ENCODE measurements around the gene HOXB6.
A peak's percentile ranks its signal among the peaks of the same experiment; 100 is the strongest.

The HOXB6 gene

DNA sequence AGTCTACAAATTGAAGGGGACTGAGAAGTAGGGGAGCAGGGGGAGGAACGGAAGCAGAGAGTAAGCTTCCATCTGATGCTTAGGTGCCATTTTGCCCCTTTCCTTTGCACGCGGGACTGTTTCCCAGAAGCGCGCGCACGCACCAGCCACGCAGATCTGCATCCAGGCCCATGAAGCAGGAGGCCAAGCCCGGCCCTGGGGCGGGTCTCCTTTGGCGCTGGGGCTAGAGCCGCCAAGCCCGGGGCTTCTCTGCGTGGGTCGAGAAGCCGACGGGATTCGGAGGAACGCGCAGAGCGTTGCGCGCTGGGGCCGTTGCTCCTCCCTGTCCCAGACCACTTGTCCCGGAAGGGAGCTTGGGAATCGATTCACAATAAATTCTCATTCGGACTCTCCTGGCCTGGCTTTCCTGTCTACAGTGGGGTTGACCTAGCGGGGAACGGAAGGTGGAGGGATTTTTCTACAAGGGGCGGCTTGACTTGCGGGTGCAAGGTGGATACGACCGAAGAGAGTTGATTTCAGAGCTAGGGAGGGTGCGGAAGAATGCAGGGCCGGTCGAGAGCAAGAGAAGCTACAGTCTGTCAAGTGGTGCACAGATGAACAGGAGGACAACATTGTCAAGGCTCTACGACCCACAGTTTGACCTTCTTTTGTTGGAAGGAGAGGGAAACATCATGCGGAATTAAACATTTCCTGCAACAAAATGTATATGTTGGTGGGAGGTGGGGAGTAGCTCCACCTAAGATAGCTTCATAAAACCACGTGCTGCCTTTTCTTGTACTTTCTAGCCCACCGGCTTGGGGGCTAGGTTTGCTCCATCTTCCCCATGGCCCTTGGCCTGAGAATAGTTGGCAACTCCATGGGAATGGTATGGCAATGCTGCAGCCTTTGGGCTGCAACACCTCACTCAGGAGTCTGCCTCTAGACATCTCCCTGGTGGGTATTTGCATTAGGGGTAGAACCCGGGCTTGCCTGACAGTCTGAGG lies 16.9 kb upstream of the HOXB6 start:
- DNase-seq: no peak

DNA sequence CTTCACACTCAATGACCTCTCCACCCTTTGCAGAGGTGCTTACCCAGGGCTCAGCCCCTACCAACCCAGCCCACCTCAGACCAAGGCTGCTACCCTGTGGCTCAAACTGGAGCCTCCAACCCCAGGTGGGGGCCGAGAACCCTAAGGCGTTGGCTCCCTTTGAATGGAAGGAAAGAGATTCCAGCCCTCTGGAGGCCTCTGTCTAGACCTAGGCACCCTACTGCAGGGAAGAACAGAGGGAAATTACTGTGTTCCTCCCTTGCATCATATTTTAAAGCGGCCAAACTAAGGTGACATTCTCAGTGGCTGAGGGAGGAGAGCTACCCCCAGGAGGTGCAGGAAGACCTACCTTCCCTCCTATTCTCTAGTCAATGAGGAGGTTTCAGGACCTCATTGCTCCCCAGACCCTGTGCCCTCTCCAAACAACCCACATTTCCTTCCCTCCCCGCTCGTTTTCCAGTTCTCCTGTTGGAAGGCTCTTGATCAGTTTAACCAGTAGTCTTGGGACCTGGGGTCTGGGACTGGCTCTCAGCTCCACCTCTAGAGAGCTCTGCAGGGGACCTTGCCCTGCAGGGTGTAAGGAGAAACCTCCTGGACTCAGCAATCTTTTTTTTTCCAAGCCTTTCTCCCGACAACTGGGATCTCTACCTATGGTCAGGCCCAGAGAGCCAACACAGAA lies 15.8 kb upstream of the HOXB6 start:
- no peak for DNase-seq

DNA sequence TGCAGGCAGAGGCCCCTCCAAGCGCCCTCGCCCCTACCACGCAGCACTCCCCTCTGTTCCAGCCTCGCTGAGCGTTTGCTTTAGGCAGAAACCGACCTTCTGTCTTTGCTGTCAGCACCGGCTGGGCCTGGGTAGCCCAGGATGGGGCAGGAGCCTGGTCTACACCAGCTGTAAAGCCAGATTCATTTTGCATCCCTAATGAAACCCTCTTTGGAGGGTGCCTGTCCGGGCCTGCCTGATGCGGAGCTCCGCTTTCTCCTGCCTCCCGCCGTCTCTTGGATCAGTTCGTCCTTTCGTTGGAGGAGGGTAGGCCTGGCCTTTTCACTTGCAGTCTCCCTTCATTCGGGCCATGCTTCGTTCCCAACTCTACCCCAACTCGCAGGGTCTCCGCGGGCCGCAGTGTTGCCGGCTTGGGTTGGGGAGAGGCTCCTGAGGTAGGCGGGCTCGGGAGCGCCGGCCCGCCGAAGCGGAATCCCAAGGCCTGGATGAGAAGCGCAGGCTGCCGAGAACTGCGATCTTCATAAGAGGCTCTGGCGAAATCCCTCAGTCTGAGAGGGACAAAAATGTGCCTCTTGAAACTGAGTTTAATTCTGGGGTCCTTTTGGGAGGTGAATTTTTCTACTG lies 15.2 kb upstream of the HOXB6 start:
- no peak for DNase-seq

DNA sequence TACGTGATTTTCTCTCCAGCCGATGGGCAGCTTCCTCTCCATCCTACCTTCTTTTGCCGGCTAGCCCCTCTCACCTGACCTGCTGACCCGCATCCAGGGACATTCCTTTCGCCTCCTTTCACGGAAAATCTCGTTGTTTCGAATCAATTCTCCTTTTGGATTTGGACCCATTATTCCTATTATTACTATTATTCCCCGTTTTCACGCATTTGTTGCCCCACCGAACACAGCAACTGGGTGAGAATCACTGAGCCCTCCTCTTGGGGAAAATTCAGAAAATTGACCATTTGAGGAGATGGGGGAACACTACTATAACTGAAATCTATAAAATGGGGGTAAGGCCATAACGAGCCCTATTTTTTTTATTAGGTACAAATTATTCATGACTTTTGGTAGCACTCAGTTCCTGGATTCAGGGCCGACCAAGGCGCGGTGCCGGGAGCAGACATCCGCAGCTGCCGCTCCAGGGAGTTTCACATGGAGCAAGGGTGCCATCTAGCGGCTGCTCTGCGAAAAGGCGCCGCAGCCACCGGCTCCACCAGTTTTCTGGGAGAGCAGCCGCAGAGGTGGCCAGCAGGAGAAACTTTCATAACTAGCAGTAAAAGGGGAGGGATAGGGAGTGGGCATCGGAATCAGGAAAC lies 13.6 kb upstream of the HOXB6 start:
- peak; percentile 96 for DNase-seq

DNA sequence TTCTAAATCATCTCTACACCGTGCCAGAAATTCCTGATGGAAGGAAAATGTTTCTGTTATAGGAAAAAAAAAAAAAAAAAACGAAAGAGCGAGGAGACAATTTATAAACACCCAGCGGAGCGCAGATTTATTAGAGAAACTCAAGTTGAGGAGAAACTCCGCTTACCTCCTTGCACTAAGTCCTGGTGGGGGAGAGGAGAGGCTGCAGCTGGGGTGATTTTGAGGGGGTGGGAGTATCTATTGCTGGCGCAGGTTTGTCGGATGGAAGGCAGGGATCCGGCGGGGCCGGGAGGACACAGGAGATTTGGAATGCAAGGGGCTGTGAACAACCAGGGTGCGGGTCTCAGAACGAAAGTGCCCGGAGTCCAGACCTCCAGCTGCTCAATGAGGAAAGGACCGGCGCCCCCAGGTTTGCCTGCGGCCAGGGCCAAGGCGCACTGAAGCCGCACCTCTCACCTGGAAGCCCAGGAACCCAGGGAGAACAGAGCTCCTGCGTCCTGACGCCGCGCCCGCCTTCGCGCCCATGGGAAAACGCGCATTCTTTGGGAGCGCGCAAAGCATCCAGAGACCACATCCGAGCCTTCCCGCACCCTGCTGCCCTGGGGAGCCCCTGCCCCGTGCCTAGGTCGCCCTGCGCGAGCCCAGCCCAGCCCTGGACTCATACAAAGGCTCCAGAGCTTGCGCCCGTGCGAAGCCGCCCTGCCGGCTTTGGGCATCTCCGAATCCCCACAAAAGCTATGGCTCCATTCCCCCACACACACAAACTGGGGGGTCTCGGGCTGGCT lies 12.9 kb upstream of the HOXB6 start:
- DNase-seq: no peak

DNA sequence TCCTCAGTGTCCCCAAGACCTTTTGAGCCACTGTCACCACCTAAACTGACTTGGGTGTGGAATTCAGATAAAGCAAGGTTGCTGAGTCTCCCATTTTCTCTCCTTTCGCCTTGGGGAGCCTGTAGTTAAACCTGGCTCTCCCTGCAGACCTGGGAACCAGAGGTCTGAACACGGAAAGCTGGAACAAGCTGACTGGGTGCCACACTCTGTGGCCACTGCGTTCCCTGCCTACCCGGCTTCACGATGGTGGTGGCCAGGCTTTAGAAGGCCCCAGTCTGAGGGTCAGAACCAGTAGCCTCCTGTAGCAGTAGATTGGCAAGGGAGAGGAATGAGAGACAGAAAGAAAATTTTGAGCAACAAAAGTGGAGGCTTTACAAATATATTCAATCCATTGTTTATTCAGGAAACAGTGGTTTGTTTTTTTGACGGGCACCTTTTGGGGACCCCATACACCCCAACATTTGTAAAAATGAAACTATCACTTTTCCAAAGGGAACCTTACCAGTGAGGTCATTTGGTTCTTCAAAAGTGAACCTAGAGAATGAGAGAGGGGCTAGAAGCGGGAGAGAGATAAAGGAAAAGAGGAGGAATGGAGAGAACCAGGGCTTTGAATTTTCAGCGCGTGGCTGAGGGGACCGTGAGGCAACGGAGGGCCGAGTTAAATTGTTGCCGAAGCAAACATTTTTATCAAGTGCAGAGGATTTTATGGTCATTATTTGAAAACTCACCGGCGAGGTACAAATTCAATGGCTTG lies 12.1 kb upstream of the HOXB6 start:
- DNase-seq: no peak

DNA sequence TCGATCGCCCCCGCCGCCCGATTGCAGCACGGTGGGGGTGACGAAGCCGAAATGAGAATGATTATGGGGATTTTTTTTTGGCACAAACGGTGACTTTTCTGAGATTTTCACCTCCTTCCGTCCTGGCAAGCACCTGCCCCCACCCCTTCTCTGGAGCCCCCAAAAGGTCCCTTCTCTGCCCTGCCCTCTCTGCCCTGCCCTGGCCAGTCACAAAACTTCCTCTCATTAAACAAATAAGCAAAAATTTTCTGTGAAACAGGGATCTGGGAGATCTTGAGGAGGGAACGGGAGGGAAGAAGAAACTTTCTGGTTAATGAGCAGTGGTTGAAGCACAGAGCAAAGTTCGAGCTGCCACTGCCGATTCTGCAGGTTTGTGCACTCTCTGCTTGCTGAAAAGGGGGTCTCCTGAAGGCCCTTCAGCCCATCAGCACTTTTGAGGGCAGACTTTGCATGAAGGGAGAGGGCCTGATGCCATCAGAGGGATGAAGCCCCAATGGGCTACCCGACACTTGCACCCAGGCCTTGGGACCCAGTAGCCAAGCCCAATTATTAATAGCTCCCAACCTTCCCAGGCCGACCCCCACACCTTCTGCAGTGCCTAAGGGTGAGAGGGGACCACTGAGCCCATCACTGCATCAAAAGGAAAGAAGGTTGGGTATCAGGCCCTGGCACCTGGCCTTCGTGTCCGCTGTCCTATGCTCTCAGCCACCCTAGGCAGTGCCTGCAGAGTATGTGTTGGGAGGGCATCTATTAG lies 11.4 kb upstream of the HOXB6 start:
- DNase-seq: no peak

DNA sequence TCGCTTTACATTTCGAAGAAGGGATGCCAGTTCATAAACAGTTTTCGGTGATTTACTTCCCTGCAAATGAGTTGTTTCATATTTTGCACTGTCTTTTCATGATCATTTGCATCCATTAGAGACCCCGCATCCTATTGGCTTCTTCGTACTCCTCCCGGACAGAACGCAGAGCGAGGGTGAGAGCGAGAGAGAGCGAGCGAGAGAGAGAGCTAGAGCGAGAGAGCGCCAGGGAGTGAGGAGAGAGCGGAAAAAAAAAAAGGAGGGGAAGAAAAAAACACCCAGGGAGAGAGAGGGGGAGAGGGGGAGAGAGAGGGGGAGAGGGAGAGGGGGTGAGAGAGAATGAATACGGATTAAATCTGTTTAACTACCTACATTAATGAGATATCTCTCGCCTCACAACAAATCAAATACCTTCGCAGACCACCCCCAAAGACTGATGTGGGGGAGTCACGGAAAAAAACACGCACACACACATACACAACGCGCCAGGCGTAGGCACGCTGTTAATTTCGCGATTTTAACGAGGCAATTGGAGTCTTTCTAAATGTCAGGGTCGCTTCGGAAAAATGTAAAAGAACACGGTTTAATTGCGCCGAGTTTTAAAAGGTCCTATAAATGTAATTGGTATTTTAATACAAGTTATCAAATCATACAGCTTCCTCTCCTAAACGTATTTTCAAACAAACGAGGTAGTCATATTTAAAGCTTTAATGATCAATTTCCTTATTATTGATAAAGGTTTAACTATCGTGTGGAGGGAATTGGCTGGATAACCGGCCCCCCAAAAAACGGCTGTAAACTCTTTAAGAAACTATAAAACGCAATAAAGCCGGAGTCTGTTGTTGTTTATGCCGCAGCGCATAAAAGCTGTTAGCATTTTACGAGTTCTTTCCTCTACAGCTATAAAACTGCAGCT lies 10.5 kb upstream of the HOXB6 start, which contains the start of gene HOXB8:
Gene HOXB8, minus strand, starts transcription at position 246 of the 916 bp plus-strand sequence. CDS start 588 bp downstream, outside the sequence.
- no peak for DNase-seq

DNA sequence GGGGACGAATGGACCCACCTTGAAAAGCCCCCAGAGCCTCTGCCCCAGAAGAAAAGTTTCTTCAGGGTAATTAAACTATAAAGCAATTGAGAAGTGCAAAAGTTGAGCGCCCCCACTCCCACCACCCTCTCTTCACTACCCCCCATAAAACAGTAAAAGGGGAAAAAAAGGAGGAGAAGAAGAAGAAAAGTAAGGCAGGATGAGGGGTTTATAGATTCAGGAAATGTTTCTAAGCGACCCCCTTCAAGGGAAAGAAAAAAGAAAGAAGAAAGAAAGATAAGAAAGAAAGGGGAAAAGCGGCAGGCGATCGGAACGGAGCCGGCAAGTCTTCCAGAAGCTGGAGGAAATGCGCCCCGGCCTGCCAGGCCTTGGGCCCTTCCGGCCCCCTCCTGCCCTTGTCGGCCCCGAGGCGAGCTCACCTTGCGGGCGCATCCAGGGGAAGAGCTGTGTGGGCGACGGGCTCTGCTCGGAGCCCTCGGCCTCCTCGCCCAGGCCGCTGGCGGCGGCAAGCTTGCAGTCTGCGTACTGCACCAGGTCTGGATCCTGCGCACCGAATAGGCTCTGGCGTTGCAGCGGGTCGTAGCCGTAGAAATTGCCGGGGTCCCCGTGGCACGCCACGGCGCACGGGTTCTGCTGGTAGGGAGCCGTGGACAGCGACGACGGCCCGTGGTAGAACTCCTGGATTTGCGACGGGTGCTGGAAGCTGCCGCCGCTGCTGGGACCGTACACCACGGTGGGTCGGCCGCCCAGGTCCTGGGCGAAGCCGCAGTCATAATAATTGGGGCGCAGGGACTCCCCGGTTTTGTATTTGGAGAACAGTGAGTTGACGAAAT lies 9.3 kb upstream of the HOXB6 start:
- DNase-seq: no peak

DNA sequence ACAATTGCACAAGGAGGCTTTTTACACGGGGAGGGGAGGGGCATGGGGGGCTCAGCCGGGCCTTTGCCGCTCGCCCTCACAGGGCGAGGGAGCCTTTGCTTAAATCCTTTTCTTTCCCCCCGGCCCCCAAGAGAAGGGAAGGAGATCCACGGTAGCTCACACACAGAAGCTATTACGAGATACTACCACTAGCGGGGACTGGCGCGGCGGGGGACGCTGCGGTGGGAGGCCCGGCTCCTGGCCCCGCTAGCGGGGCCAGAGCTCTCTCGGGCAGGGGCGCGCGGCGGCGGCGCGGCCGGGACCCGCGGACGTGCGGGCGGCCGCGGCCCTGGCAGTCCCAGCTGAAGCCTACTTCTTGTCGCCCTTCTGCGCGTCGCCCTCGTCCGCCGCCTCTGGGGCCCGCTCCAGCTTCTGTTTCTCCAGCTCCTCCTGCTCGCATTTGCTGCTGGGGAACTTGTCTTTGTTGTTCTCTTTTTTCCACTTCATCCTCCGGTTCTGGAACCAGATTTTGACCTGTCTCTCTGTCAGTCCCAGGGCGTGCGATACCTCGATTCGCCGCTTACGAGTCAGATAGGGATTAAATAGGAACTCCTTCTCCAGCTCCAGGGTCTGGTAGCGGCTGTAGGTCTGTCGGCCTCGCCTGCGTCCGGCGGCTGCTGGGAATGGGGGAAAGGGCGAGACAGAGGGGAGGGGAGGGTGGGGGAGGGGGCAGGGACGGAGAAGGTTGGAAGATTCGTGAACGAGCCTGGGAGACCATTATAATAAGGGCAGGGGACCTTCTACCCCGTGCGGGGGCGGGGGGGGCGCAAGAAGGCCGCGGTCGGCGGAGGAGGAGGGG lies 8.3 kb upstream of the HOXB6 start:
- DNase-seq: no peak

DNA sequence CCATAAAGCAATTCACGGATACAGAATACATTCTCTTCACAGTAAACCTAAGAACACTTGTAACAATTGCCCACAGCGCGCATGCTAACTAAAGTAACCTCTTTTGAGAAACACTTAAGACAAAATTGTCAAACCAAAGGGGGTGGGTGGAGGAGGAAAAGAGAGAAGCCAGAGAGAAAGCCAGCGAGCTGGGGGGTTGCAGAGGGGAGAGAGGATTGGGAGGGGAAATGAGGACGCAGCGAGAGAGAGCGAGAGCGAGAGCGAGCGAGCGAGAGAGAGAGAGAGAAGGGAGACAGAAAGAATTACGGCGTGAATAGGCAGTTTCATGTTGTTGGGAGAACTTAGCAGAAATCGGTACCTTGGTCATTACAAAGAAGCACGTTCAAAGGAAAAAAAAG lies 7.7 kb upstream of the HOXB6 start:
- no peak for DNase-seq

DNA sequence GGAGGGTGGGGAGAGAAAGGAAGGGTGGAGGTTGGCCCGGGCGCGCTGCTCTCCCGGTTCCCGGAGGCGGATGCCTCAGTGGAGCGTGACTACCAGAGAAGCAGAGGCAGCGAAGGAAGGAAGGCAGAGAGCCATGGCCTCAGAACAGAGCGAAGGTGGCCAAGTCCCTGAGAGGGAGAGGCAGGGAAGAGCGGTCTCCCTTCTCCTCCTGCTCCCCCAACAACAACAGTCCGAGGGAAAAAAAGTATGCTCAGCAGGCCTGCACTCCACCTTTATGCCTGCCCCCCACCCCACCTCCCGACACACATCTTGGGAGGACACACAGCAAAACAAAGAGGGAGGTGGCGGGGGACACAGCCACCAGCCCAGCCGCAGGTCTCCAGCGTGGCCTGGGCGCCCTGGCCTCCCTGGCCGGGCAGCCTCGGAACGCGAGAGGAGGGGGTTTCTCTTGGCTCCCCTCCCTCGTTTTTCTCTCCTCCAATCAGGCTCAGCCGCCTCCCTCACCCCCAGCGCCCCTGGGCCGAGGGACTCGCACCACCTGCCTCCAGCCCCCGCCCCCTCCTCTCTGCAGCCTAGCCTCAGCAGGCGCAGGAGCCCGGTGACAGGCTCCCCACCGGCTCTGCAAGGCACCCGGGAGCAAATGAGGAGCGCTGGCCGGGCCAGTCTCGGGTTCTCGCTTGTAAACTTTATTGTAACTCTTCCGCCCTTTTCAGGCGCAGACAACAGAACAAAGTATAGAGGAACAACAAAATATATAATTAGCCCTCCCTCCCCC lies 7.1 kb upstream of the HOXB6 start:
- no peak for DNase-seq

DNA sequence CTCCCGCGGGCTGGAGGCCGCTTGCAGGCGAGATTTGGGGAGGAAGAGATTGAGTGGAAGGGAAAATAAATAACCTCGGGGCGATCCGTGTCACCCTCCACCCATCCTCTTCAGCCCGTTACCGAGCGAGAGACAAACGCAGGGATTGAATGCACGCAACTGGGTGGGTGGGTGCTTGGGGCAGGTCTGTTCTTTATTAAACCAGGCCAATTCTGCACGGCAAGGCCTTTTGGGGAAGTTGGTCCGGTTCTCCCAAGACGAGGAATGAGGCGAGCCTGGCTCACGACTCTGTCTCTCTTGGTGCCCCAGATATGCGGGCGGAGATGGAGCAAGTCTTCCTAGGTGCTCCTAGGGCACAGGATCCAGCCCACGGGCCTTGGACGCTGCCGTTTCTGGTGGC lies 6.4 kb upstream of the HOXB6 start:
- DNase-seq: no peak

DNA sequence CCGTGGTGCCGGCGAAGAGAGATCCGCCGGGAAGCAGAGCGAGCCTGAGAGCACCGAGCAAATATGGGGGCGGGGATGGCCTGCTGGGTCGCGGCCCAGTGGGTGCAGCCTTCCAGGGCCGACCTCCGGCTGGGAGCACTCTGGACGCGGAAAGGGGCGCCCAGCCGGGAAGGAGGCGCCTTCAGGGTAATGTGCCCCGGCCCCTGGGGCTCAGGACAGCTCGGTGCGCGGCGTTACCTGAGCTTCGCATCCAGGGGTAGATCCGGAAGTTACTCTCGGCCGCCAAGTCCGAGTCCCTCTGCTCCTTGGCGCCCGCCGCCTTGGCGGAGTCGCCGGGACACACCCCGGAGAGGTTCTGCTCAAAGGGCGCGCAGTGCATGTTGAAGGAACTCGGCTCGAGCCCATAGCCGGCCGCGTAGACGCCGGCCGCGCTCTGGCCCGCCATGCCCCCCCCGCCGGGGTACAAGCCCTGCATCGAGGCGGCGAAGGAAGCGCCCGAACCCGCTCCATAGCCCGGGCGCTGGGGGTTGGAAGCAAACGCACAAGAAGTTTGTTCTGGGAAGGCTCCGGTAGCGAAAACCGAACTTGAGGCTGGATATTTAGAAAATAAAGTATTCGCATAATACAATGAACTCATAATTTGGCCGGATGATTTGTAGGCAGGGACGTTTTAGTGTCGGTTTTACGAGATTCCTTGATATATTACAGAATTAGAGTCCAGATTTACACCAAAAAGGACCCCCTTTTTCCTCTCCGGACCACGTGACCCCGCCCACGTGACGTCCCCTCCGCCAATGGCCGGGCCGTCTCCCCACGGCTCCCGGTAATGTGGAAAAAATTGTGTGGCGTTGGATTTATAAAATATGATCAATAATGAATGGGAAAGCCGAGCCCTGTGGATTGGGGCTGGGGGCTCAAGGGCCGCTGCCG lies 5.8 kb upstream of the HOXB6 start, which contains the start of gene HOXB7:
Gene HOXB7, minus strand, starts transcription at position 736 of the 930 bp plus-strand sequence. Its CDS starts 99 bp downstream, at position 637.
- DNase-seq: peak; percentile 87

DNA sequence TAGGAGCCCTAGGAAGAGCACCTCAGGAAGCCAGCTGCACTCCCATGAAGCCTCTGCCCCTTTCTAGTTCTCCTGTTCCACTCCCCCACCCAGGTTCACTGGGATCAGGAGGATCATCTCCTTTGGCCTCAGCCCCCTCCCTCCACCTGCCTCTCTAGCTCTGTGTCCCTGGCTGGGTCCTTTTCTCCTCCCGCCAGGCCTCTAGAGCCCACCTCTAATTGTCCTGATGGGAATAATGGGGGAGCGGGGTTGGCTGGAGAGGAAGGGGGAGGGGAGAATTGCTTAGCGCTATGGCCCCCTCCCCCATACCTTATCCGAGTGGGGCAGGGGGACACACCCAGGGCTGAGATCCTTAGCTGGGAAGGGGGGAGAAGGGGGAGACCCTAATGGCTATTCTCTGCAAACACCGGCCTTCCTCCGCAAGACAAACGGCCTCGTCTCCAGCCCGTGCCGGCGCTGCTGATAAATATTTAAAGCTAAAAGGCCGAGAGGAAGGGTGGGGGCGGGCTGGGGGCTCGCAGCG lies 5.0 kb upstream of the HOXB6 start:
- no peak for DNase-seq

Data from activated CD8-positive, alpha-beta memory T cell treated with anti-CD3 and anti-CD28 coated beads, Interleukin-2, amount 50 U/mL, for 48 hours (primary cell).